ENCODE data around the gene LIX1. TPM values are rescaled to one million over a fixed set of nuclear protein-coding genes. Genes with fewer than 3 reads are reported as not detected.

The LIX1 gene
- total and polyA plus RNA-seq, 2 of the 8 experiments (the other 6 are each of a cell fraction or from before 2014, with no cell fraction given): 0.26 to 0.45 TPM

DNA sequence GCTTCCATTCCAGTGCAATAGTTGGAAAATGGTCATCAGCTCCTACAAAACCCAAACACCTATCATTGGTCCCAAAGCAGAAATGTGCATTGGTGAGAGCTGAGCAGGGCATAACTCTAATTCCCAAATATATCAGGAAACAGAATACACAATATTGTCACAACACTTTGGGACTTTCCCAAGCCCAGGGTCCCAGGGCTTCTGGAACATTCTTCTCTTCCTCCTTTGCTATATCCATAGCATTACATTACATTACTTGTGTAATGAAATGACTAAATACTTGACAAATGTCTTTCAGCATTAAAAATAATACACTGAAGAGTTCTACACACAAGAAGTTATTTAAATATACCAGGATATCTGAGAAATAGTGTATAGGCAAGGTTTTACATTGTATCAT lies 45.6 kb downstream of the LIX1 start:
- H3K18ac ChIP-seq (ENCODE audit: extremely low read depth, low read length): no peak overlapping the region
- H4K8ac ChIP-seq (ENCODE audit: extremely low read depth, insufficient read depth, low read length): no peak overlapping the region
- no peak overlapping the region for H4K5ac ChIP-seq (ENCODE audit: insufficient read length, low read depth, low read length)
- ChIA-PET POLR2A (ENCODE audit: partially characterized antibody) (no interaction called here), CTCF (ENCODE audit: partially characterized antibody) (interaction anchor here (1.8 kb wide), 1 partner anchor 64 kb away, joined by 6 read pairs; no protein-coding TSS in a partner anchor)
- no peaks in the 10 kb centered on the region for H3K79me2 ChIP-seq (ENCODE audit: control insufficient read depth in 1 of 2, insufficient read depth in 2 of 2, low read length in 2 of 2)
- H3K4me2 ChIP-seq (ENCODE audit: insufficient read depth in 1 of 2, low read depth in 2 of 2, low read length in 2 of 2): no peak overlapping the region
- H4K91ac ChIP-seq (replicated peaks; ENCODE audit: insufficient read length, low read length): no peak overlapping the region
- H3K27ac ChIP-seq (ENCODE audit: low read depth, low read length): no peak overlapping the region
- H3K56ac ChIP-seq (replicated peaks; ENCODE audit: insufficient read length, low read depth, low read length): no peak overlapping the region
- no peak overlapping the region for H3K4ac ChIP-seq (replicated peaks; ENCODE audit: insufficient read length, low read depth, low read length)
- no peaks in the 10 kb centered on the region for H3K23me2 ChIP-seq (ENCODE audit: low read depth, low read length)
- H3K4me1 ChIP-seq (replicated peaks in 1 of 4; ENCODE audit: control insufficient read depth in 3 of 4, insufficient read depth in 4 of 4, low read length in 3 of 4): peaks cover 0 to 9% (median 3%) of the 10 kb centered on the region in 4 experiments; a peak in 4 of 7 replicates
- H3K27me3 ChIP-seq (replicated peaks in 1 of 4; ENCODE audit: control insufficient read depth in 3 of 4, extremely low read depth in 1 of 4, insufficient read depth in 3 of 4, low read length in 3 of 4): no peaks in the 10 kb centered on the region
- no peak overlapping the region for H2BK5ac ChIP-seq (ENCODE audit: low read depth, low read length)
- no peak overlapping the region for H3K14ac ChIP-seq (ENCODE audit: insufficient read length)
- H3K4me3 ChIP-seq (ENCODE audit: extremely low read depth in 1 of 4, insufficient read depth in 2 of 4, low read depth in 3 of 4, low read length in 4 of 4): no peak overlapping the region
- no peaks in the 10 kb centered on the region for H3K79me1 ChIP-seq (ENCODE audit: low read depth, low read length)
- H2AK5ac ChIP-seq (ENCODE audit: low read depth, low read length): no peak overlapping the region
- H2BK15ac ChIP-seq (ENCODE audit: low read length): no peak overlapping the region
- no peak overlapping the region for H3K9ac ChIP-seq (replicated peaks in 1 of 4; ENCODE audit: extremely low read depth in 1 of 4, low read depth in 3 of 4, low read length in 3 of 4)
- no peaks in the 10 kb centered on the region for H3K9me3 ChIP-seq (ENCODE audit: insufficient read depth in 2 of 2, low read depth in 1 of 2, low read length in 1 of 2)
- FAIRE-seq (no peak), DNase-seq (ENCODE audit: low read depth in 1 of 2, low spot score in 2 of 2) (no peak)
- no peak overlapping the region for H3K23ac ChIP-seq (ENCODE audit: insufficient read length)
- H2BK120ac ChIP-seq (replicated peaks; ENCODE audit: low read depth, low read length): no peak overlapping the region
- H4K20me1 ChIP-seq (replicated peaks in 1 of 2; ENCODE audit: control insufficient read depth in 1 of 2, insufficient read depth in 2 of 2, low read length in 2 of 2): no peaks in the 10 kb centered on the region
- no peak overlapping the region for H2BK20ac ChIP-seq (ENCODE audit: low read length)
- no peak overlapping the region for H2BK12ac ChIP-seq (ENCODE audit: low read depth, low read length)
- H2AFZ ChIP-seq (ENCODE audit: low read length): no peak overlapping the region
- H3K36me3 ChIP-seq (ENCODE audit: control insufficient read depth in 2 of 4, insufficient read depth in 4 of 4, low read length in 3 of 4): no peaks in the 10 kb centered on the region
- no peak for TF ChIP-seq CTBP2 (IDR thresholded peaks at IDR 0.05; ENCODE audit: borderline replicate concordance, insufficient read depth, insufficient read length, low read length)
- TF ChIP-seq ZNF274 (IDR thresholded peaks at IDR 0.05; ENCODE audit: borderline replicate concordance, extremely low read depth, low read length): no peak
- TF ChIP-seq EP300 (IDR thresholded peaks at IDR 0.05; ENCODE audit: borderline replicate concordance in 1 of 2, low read depth in 2 of 2, low read length in 2 of 2): no peak
- no peak for TF ChIP-seq CEBPB (IDR thresholded peaks at IDR 0.05; ENCODE audit: low read depth, low read length)
- no peak for TF ChIP-seq JUN (IDR thresholded peaks at IDR 0.05; ENCODE audit: low read depth, low read length)
- no peak for TF ChIP-seq TCF12 (IDR thresholded peaks at IDR 0.05; ENCODE audit: low read depth, low read length)
- TF ChIP-seq KDM1A (IDR thresholded peaks at IDR 0.05; ENCODE audit: borderline replicate concordance, low read length): no peak
- TF ChIP-seq RBBP5 (IDR thresholded peaks at IDR 0.05; ENCODE audit: borderline replicate concordance, low read depth, low read length): no peak
- TF ChIP-seq SP4 (IDR thresholded peaks at IDR 0.05; ENCODE audit: low read length): no peak
- TF ChIP-seq, protein P1, sequence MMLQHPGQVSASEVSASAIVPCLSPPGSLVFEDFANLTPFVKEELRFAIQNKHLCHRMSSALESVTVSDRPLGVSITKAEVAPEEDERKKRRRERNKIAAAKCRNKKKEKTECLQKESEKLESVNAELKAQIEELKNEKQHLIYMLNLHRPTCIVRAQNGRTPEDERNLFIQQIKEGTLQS (IDR thresholded peaks at IDR 0.05; ENCODE audit: insufficient read depth, low read depth, low read length): no peak
- no peak for TF ChIP-seq RXRA (IDR thresholded peaks at IDR 0.05; ENCODE audit: insufficient read depth, low read depth, low read length)
- TF ChIP-seq, protein P2, sequence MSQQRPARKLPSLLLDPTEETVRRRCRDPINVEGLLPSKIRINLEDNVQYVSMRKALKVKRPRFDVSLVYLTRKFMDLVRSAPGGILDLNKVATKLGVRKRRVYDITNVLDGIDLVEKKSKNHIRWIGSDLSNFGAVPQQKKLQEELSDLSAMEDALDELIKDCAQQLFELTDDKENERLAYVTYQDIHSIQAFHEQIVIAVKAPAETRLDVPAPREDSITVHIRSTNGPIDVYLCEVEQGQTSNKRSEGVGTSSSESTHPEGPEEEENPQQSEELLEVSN (IDR thresholded peaks at IDR 0.05): no peak
- no peak for TF ChIP-seq SIRT6 (IDR thresholded peaks at IDR 0.05; ENCODE audit: low read length)
- TF ChIP-seq NRF1 (IDR thresholded peaks at IDR 0.05; ENCODE audit: low read depth, low read length): no peak
- no peak for TF ChIP-seq CHD2 (IDR thresholded peaks at IDR 0.05; ENCODE audit: low read length)
